SK-N-SH treated with all-trans-retinoic acid at 6 μM for 48 hours (cell line): ENCODE measurements around the gene RPLP2.

Source experiments
- BACH2 ChIP-seq: fragments of 250-450 bp; sonication (Bioruptor Pico); IDR thresholded peaks from 2 replicates; pipeline ENCODE4 v1.9.0; 2021; ENCODE audit warnings: mild to moderate bottlenecking, borderline replicate concordance
- GLIS3 ChIP-seq: fragments of 250-450 bp; sonication (Bioruptor Pico); IDR thresholded peaks from 2 replicates; pipeline ENCODE4 v1.5.0; 2020; ENCODE audit warnings: mild to moderate bottlenecking, moderate library complexity
- TF ChIP-seq, protein P1 (sequence below): fragments of 250-450 bp; sonication (Bioruptor Pico); IDR thresholded peaks from 2 replicates; pipeline ENCODE4 v1.5.1; 2021; ENCODE audit warnings: mild to moderate bottlenecking, moderate library complexity
- TF ChIP-seq, protein P2 (sequence below): fragments of 250-450 bp; sonication (Bioruptor Pico); IDR thresholded peaks from 2 replicates; pipeline ENCODE4 v1.8.0; 2020; ENCODE audit warnings: mild to moderate bottlenecking, moderate library complexity, borderline replicate concordance
- TF ChIP-seq, protein P3 (sequence below): fragments of 250-450 bp; sonication (Bioruptor Pico); IDR thresholded peaks from 2 replicates; pipeline ENCODE4 v1.5.1; 2020; ENCODE audit warnings: low read depth, mild to moderate bottlenecking, moderate library complexity
- TF ChIP-seq, protein P4 (sequence below): fragments of 250-450 bp; sonication (Bioruptor Pico); IDR thresholded peaks from 2 replicates; pipeline ENCODE4 v1.5.0; 2020; ENCODE audit warnings: mild to moderate bottlenecking, moderate library complexity

DNA sequence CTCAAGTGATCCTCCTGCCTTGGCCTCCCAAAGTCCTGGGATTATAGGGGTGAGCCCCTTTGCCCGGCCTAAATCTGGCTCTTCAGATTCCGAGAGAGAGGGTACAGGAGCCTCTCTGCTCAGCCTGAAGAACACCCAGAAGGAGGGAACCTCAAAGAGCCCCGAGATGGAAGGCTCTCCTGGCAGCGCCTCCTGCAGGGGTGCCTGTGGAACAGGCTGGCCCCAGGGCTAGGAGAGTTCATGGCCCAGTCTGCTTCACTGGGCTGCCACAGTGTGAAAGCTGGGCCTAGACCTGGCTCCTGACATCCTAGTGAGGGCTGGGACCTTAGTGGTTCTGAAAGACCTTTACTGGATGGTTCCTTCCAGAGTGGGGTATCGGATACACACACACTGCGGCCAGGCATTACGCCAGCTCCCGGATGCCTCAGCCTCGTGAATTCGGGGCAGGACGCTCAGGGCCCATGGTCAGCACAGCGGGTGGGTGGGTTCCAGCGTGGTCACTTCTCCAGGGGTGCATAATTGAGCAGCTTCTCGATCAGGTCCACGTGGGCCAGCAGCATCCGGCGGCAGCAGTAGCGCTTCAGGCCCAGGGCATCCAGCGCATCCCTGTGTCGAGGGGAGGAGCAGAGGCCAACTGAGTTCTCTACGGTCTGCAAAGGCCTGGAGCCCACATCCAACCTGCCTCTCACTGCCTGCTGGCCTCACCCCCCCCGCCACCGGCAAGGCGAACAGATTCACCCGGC is 30.3 kb downstream of the RPLP2 start:
- TF ChIP-seq, protein P1, sequence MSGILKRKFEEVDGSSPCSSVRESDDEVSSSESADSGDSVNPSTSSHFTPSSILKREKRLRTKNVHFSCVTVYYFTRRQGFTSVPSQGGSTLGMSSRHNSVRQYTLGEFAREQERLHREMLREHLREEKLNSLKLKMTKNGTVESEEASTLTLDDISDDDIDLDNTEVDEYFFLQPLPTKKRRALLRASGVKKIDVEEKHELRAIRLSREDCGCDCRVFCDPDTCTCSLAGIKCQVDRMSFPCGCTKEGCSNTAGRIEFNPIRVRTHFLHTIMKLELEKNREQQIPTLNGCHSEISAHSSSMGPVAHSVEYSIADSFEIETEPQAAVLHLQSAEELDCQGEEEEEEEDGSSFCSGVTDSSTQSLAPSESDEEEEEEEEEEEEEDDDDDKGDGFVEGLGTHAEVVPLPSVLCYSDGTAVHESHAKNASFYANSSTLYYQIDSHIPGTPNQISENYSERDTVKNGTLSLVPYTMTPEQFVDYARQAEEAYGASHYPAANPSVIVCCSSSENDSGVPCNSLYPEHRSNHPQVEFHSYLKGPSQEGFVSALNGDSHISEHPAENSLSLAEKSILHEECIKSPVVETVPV: no peak
- TF ChIP-seq, protein P2, sequence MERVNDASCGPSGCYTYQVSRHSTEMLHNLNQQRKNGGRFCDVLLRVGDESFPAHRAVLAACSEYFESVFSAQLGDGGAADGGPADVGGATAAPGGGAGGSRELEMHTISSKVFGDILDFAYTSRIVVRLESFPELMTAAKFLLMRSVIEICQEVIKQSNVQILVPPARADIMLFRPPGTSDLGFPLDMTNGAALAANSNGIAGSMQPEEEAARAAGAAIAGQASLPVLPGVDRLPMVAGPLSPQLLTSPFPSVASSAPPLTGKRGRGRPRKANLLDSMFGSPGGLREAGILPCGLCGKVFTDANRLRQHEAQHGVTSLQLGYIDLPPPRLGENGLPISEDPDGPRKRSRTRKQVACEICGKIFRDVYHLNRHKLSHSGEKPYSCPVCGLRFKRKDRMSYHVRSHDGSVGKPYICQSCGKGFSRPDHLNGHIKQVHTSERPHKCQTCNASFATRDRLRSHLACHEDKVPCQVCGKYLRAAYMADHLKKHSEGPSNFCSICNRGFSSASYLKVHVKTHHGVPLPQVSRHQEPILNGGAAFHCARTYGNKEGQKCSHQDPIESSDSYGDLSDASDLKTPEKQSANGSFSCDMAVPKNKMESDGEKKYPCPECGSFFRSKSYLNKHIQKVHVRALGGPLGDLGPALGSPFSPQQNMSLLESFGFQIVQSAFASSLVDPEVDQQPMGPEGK: no peak
- TF ChIP-seq GLIS3 (no peak), BACH2 (CRISPR knock-in tag) (no peak)
- TF ChIP-seq, protein P3, sequence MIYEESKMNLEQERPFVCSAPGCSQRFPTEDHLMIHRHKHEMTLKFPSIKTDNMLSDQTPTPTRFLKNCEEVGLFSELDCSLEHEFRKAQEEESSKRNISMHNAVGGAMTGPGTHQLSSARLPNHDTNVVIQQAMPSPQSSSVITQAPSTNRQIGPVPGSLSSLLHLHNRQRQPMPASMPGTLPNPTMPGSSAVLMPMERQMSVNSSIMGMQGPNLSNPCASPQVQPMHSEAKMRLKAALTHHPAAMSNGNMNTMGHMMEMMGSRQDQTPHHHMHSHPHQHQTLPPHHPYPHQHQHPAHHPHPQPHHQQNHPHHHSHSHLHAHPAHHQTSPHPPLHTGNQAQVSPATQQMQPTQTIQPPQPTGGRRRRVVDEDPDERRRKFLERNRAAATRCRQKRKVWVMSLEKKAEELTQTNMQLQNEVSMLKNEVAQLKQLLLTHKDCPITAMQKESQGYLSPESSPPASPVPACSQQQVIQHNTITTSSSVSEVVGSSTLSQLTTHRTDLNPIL (CRISPR knock-in tag): no peak
- TF ChIP-seq, protein P4, sequence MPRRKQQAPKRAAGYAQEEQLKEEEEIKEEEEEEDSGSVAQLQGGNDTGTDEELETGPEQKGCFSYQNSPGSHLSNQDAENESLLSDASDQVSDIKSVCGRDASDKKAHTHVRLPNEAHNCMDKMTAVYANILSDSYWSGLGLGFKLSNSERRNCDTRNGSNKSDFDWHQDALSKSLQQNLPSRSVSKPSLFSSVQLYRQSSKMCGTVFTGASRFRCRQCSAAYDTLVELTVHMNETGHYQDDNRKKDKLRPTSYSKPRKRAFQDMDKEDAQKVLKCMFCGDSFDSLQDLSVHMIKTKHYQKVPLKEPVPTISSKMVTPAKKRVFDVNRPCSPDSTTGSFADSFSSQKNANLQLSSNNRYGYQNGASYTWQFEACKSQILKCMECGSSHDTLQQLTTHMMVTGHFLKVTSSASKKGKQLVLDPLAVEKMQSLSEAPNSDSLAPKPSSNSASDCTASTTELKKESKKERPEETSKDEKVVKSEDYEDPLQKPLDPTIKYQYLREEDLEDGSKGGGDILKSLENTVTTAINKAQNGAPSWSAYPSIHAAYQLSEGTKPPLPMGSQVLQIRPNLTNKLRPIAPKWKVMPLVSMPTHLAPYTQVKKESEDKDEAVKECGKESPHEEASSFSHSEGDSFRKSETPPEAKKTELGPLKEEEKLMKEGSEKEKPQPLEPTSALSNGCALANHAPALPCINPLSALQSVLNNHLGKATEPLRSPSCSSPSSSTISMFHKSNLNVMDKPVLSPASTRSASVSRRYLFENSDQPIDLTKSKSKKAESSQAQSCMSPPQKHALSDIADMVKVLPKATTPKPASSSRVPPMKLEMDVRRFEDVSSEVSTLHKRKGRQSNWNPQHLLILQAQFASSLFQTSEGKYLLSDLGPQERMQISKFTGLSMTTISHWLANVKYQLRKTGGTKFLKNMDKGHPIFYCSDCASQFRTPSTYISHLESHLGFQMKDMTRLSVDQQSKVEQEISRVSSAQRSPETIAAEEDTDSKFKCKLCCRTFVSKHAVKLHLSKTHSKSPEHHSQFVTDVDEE: no peak
